Panc1 (cell line): Measurements from ENCODE around the gene CNOT4. TPM values are rescaled to one million over a fixed set of nuclear protein-coding genes. Genes with fewer than 3 reads are reported as not detected.

Experiments used
- ATAC-seq: fragments of 200-7000 bp; cut with Tn5 transposase; 2 replicates; pipeline ENCODE4 v1.9.1; 2020; ENCODE audit warnings: mild to moderate bottlenecking, moderate library complexity
- BruUV-seq: library from RNA; stranded (reverse); fragments of 400-500 nt; replicated peaks from 2 replicates; lab custom pipeline; 2021; lab: Mats Ljungman, UMichigan
- CTCF ChIA-PET: fragments of 300-600 bp; sonication (Branson Sonifier 250); formaldehyde crosslinking; loops from one replicate; lab custom pipeline; 2022; ENCODE audit warnings: antibody characterized with exemption; lab: Charles Lee
- POLR2A ChIA-PET: fragments of 300-600 bp; sonication (Branson Sonifier 250); formaldehyde crosslinking; loops from one replicate; lab custom pipeline; 2022; ENCODE audit warnings: antibody characterized with exemption; lab: Charles Lee
- DNase-seq: peaks from one replicate; pipeline ENCODE4 v3.0.0-alpha.2; 2010; ENCODE audit warnings: low read depth, low spot score
- H3K27ac ChIP-seq: 2 replicates; pipeline ENCODE4 v1.5.1; 2011; ENCODE audit warnings: mild to moderate bottlenecking, low read length, inconsistent platforms
- H3K27me3 ChIP-seq: fragments of 200-500 bp; sonication (Bioruptor generic); 2 replicates; pipeline ENCODE4 v1.6.0; 2014; ENCODE audit warnings: low read length, inconsistent platforms; ENCODE audit not compliant: control insufficient read depth, insufficient read depth
- H3K36me3 ChIP-seq: fragments of 200-500 bp; sonication (Bioruptor generic); 2 replicates; pipeline ENCODE4 v1.5.1; 2014; ENCODE audit warnings: inconsistent platforms, mild to moderate bottlenecking, low read length, moderate library complexity; ENCODE audit not compliant: control insufficient read depth, insufficient read depth
- H3K4me1 ChIP-seq: 2 replicates; pipeline ENCODE4 v1.5.1; 2011; ENCODE audit warnings: inconsistent platforms, mild to moderate bottlenecking, low read length, moderate library complexity; ENCODE audit not compliant: control insufficient read depth, insufficient read depth
- H3K4me3 ChIP-seq, 2 experiments: 2 replicates each; pipeline ENCODE4 v1.5.1; 2011 to 2012; ENCODE audit warnings: low read depth in 2 of 2, low read length in 2 of 2, mild to moderate bottlenecking in 2 of 2, inconsistent platforms in 1 of 2, moderate library complexity in 1 of 2
- H3K9me3 ChIP-seq: fragments of 200-500 bp; sonication (Bioruptor generic); 2 replicates; pipeline ENCODE4 v1.5.1; 2014; ENCODE audit warnings: low read depth, mild to moderate bottlenecking, inconsistent platforms, low read length, moderate library complexity; ENCODE audit not compliant: control insufficient read depth, insufficient read depth
- CTCF ChIP-seq: fragments of 450-650 bp; IDR thresholded peaks from 2 replicates; pipeline ENCODE4 v1.5.1; 2017; ENCODE audit warnings: mild to moderate bottlenecking
- POLR2AphosphoS5 ChIP-seq: IDR thresholded peaks from 2 replicates; pipeline ENCODE4 v1.6.1; 2012; ENCODE audit warnings: mild to moderate bottlenecking, low read depth, low read length, moderate library complexity
- REST ChIP-seq, 2 experiments: IDR thresholded peaks; 2 replicates each; pipeline ENCODE4 v1.6.1; 2011 to 2012; ENCODE audit warnings: low read depth in 2 of 2, control low read depth in 1 of 2, low read length in 1 of 2, mild to moderate bottlenecking in 1 of 2, moderate library complexity in 1 of 2; ENCODE audit not compliant: insufficient read depth in 1 of 2
- SIN3A ChIP-seq: IDR thresholded peaks from 2 replicates; pipeline ENCODE4 v1.6.1; 2012; ENCODE audit warnings: low read depth, mild to moderate bottlenecking, low read length, moderate library complexity, borderline replicate concordance; ENCODE audit not compliant: insufficient read depth
- TCF7L2 ChIP-seq: IDR thresholded peaks from 2 replicates; pipeline ENCODE4 v1.6.1; 2011; ENCODE audit warnings: mild to moderate bottlenecking, low read depth, low read length, inconsistent platforms
- in situ Hi-C: cut with HindIII; loops from 2 replicates; pipeline ENCODE4 v1.10.0; 2016; ENCODE audit warnings: low sequenced_read_pairs, low pct_unique_long_range_greater_than_20kb
- intact Hi-C: fragments of 100-400 bp; cut with micrococcal nuclease; formaldehyde crosslinking; loops from one replicate; pipeline ENCODE4 v1.10.0; 2022; ENCODE audit not compliant: unreplicated experiment
- total RNA-seq: library from RNA; stranded (reverse); gene quantifications from one replicate; pipeline ENCODE4 v1.2.1, GENCODE V29; 2021; ENCODE audit not compliant: unreplicated experiment

CNOT4 gene
- total RNA-seq, 1 experiment from 2014 or later: 22.3 TPM

GRCh38 chr7:135525426-135525825 lies 15.5 kb upstream of the CNOT4 start:
- no peak for ATAC-seq
- H3K4me3 ChIP-seq: no peak overlapping the region
- in situ Hi-C loops (no loop called here), intact Hi-C loops (no loop called here)
- ChIA-PET CTCF (no interaction called here), POLR2A (no interaction called here)
- no peaks in the 10 kb centered on the region for H3K9me3 ChIP-seq
- no peaks in the 10 kb centered on the region for H3K27me3 ChIP-seq
- DNase-seq: no peak
- H3K36me3 ChIP-seq: no peaks in the 10 kb centered on the region
- no TSS peak for BruUV-seq
- H3K4me1 ChIP-seq: no peaks in the 10 kb centered on the region
- TF ChIP-seq SIN3A (no peak), CTCF (no peak), POLR2AphosphoS5 (no peak), REST (IDR thresholded peaks at IDR 0.05; ENCODE audit: insufficient read depth in 1 of 2, low read depth in 2 of 2, low read length in 1 of 2) (no peak), TCF7L2 (no peak)
- no peak overlapping the region for H3K27ac ChIP-seq

GRCh38 chr7:135523146-135523545 lies 13.2 kb upstream of the CNOT4 start:
- no TSS peak for BruUV-seq
- TF ChIP-seq CTCF: no peak
- TF ChIP-seq SIN3A: no peak
- no peak for TF ChIP-seq TCF7L2
- TF ChIP-seq POLR2AphosphoS5: no peak
- TF ChIP-seq REST (IDR thresholded peaks at IDR 0.05; ENCODE audit: insufficient read depth in 1 of 2, low read depth in 2 of 2, low read length in 1 of 2): no peak
- no peaks in the 10 kb centered on the region for H3K9me3 ChIP-seq
- ATAC-seq: no peak
- ChIA-PET POLR2A (no interaction called here), CTCF (no interaction called here)
- intact Hi-C loops: no loop called here
- H3K27ac ChIP-seq: no peak overlapping the region
- DNase-seq: no peak
- in situ Hi-C loops: no loop called here
- no peaks in the 10 kb centered on the region for H3K4me1 ChIP-seq
- H3K36me3 ChIP-seq: no peaks in the 10 kb centered on the region
- H3K27me3 ChIP-seq: no peaks in the 10 kb centered on the region
- no peak overlapping the region for H3K4me3 ChIP-seq
